ENCODE measurements around the gene ASB11. TPM values are rescaled to one million over a fixed set of nuclear protein-coding genes. Genes with fewer than 3 reads are reported as not detected.

Gene ASB11
- not detected in 2 replicates for total RNA-seq

GRCh38 chrX:15315509-15315908, at the start of gene ASB11:
Gene ASB11, minus strand, starts transcription at chrX:15315640. Its CDS starts 35 bp downstream, at chrX:15315605.

GRCh38 chrX:15335135-15336022, 19.9 kb upstream of the ASB11 start, which contains the start of gene PIGA:
Gene PIGA, minus strand, starts transcription at chrX:15335523. Its CDS starts 3,593 bp downstream, at chrX:15331930.

GRCh38 chrX:15269618-15270521, 45.6 kb downstream of the ASB11 start, which contains the start of gene ASB9:
Gene ASB9, minus strand, starts transcription at chrX:15270083. Its CDS starts 209 bp downstream, at chrX:15269874.

Other genes with a start within 250 kb of the ASB11 start
- 1.2 and 2.5 TPM in 2 replicates for gene ASB9, start 45.6 kb downstream of the ASB11 start, total RNA-seq
- 3.1 and 7.1 TPM in 2 replicates for gene PIGA, start 19.9 kb upstream of the ASB11 start, total RNA-seq
- gene VEGFD, start 68.8 kb upstream of the ASB11 start, total RNA-seq: 2.0 and 4.6 TPM in 2 replicates
- 11.9 and 12.4 TPM in 2 replicates for gene PIR, start 177.7 kb upstream of the ASB11 start, total RNA-seq
- gene BMX, start 185.2 kb upstream of the ASB11 start, total RNA-seq: 0.73 TPM in 1 of 2 replicates, not detected in the other

Measured in smooth muscle cell of trachea (primary cell).